Activated CD4-positive, alpha-beta memory T cell treated with anti-CD3 and anti-CD28 coated beads for 36 hours (primary cell): Measurements from ENCODE around the gene ACOT7. TPM values are rescaled to one million over a fixed set of nuclear protein-coding genes. Genes with fewer than 3 reads are reported as not detected.

Experiments
- CTCF ChIA-PET: fragments of 350-600 bp; sonication (Branson Sonifier 250); formaldehyde crosslinking; loops from one replicate; lab custom pipeline; 2021; ENCODE audit warnings: antibody characterized with exemption, inconsistent platforms; lab: Charles Lee
- POLR2A ChIA-PET: fragments of 350-600 bp; sonication (Branson Sonifier 250); formaldehyde crosslinking; loops from one replicate; lab custom pipeline; 2021; ENCODE audit warnings: antibody characterized with exemption; lab: Charles Lee
- DNase-seq: peaks from one replicate; pipeline ENCODE4 v3.0.0-alpha.2; 2020
- H3K27ac Mint-ChIP-seq: one replicate; pipeline ENCODE4 v1.8.0; 2021; ENCODE audit warnings: mixed read lengths
- H3K27me3 Mint-ChIP-seq: one replicate; pipeline ENCODE4 v1.8.0; 2021; ENCODE audit warnings: mixed read lengths
- H3K36me3 Mint-ChIP-seq: one replicate; pipeline ENCODE4 v1.8.0; 2021; ENCODE audit warnings: mixed read lengths
- H3K4me1 Mint-ChIP-seq: one replicate; pipeline ENCODE4 v1.8.0; 2021; ENCODE audit warnings: low read depth, mixed read lengths
- H3K4me3 Mint-ChIP-seq: one replicate; pipeline ENCODE4 v1.8.0; 2021; ENCODE audit warnings: mild to moderate bottlenecking, mixed read lengths
- H3K9me3 Mint-ChIP-seq: one replicate; pipeline ENCODE4 v1.8.0; 2021; ENCODE audit warnings: mixed read lengths
- intact Hi-C: fragments of 100-400 bp; cut with micrococcal nuclease; formaldehyde crosslinking; loops from one replicate; pipeline ENCODE4 v1.15.1; 2023
- total RNA-seq, 2 experiments: library from RNA; stranded (reverse); gene quantifications; one replicate each; pipeline ENCODE4 v1.2.3, GENCODE V29; 2021

The ACOT7 gene
- total RNA-seq, 2 experiments from 2014 or later = 93.8 to 94.6 TPM

DNA sequence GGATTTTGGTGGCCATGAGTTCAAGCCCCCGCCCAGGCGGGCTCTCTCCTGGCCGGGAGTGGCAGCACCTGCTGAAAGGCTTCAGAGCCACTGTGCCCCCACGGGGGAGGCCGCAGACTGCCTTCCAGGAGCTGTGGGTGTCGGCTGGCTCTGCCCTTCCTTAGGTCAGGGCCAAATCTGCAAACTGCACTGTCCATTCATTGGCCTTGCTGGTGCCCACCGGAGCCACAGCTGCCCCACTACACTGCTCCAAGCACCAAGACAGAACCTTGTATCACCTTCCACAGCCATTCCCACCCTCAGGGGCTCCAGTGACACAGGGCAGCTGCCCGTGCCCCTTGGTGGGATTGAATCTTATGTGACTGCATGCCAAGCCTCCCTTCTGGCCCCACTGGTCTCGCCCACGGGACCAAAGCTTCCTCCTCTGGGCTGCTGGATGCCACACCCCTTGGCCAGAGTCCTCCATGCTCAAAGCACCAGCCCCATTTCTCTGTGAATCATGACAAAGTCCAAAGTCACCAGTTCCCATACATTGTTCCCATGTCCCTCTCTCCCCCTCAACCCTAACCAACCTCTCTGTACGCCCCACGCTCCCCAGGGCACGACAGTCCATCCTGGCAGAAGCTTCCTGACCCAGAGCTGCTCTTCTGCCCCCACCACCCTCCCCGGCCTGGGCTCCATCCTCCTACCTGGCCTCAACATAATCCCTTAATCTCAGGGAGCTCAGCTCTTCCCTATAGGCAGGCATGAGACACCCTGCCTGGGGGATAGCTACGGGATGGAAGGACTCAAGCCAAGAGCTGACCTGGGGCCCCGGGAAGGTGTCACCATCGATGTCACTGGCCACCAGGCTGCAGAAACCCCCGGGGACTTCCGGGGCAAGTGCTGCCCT, 111.8 kb downstream of the ACOT7 start:
- H3K4me3 Mint-ChIP-seq = no peak overlapping the region
- H3K36me3 Mint-ChIP-seq = no peaks in the 10 kb centered on the region
- CTCF ChIA-PET = interaction anchor here (0.6 to 1.8 kb wide), 2 partner anchors 37 to 67 kb away, joined by 3 to 6 read pairs; no protein-coding TSS in a partner anchor
- no peak overlapping the region for H3K27ac Mint-ChIP-seq
- H3K27me3 Mint-ChIP-seq = no peaks in the 10 kb centered on the region
- no peaks in the 10 kb centered on the region for H3K9me3 Mint-ChIP-seq
- DNase-seq = no peak
- H3K4me1 Mint-ChIP-seq = no peaks in the 10 kb centered on the region
- POLR2A ChIA-PET = no interaction called here
- intact Hi-C loops = no loop called here

DNA sequence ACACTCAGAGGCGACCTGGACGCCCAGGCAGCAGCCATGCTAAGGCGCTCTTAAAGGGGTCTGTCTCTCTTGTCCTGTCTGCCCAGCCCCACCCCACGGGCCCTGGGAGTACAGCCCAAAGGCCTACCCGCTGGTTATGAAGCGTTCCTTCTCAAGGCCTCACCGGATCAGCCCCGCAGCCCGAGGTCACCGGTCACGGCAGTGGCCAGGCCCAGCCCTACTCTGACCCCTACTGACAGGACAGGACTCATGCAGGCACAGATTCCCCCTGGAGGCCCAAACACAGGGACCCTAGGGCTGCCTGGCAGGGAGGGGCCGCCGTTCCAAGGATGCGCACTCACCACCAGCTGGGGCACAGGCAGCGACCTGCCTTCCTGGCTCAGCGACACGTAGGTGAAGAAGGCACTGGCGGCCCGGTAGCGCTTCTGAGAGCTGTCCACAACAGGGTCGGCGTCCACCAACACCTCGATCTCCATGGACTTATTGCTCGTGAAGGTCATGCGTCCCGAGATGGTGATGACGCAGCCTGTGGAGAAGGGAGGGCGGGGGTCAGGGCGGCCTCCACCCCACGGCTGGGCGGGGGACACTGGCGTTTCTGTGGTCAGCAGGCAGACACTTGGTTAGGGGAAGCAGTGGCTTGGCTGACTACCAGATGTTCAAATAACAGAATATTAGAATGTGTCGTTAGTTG, 112.7 kb downstream of the ACOT7 start:
- CTCF ChIA-PET = interaction anchor here (1.8 kb wide), 1 partner anchor 36 kb away, joined by 6 read pairs; no protein-coding TSS in a partner anchor
- no peak for DNase-seq
- intact Hi-C loops = no loop called here
- Mint-ChIP-seq H3K36me3 (no peaks in the 10 kb centered on the region), H3K27ac (no peak overlapping the region), H3K4me3 (no peak overlapping the region), H3K27me3 (no peaks in the 10 kb centered on the region), H3K9me3 (no peaks in the 10 kb centered on the region), H3K4me1 (no peaks in the 10 kb centered on the region)
- POLR2A ChIA-PET = no interaction called here

DNA sequence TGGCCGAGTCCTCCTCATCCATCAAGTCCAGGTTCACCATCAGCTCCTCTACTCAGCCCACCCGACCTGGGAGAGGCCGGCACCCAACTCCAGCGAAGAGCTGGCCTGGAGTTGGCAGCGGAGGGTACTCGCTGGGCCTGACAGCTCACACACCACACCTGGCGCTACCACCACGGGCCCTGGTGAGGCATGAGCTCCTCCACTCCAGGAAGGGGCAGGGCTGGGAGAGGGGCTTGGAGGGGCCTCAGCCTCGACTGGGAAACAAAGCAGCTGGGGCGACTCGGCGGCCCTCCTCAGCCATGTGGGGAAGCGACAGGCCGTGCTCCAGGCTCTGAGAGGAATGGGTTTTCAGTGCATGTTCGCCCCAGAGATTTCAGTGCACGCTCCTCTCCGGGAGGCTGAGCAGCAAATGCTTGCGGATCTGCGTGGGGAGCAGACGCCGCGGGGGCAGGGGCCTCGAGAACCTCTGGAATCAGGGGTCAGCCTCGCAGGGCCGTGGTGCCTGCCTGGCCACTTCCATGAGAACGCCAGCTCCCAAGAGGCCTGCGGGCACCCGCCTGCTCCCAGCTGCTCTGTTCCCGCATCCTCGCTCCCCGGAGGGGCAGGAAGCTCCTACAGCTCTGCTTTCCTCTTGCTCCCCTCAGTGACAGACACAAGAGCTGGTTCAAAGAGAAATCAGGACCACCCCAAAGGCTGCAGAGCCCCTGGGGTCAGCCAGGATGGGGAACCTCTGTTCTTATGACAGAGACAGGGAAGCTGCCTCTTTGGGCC, 113.8 kb downstream of the ACOT7 start:
- DNase-seq = no peak
- no peak overlapping the region for H3K4me3 Mint-ChIP-seq
- no peak overlapping the region for H3K27ac Mint-ChIP-seq
- ChIA-PET CTCF (interaction anchor here (1.8 kb wide), 1 partner anchor 35 kb away, joined by 6 read pairs; no protein-coding TSS in a partner anchor), POLR2A (no interaction called here)
- no peaks in the 10 kb centered on the region for H3K27me3 Mint-ChIP-seq
- intact Hi-C loops = no loop called here
- no peaks in the 10 kb centered on the region for H3K36me3 Mint-ChIP-seq
- no peaks in the 10 kb centered on the region for H3K4me1 Mint-ChIP-seq
- no peaks in the 10 kb centered on the region for H3K9me3 Mint-ChIP-seq

DNA sequence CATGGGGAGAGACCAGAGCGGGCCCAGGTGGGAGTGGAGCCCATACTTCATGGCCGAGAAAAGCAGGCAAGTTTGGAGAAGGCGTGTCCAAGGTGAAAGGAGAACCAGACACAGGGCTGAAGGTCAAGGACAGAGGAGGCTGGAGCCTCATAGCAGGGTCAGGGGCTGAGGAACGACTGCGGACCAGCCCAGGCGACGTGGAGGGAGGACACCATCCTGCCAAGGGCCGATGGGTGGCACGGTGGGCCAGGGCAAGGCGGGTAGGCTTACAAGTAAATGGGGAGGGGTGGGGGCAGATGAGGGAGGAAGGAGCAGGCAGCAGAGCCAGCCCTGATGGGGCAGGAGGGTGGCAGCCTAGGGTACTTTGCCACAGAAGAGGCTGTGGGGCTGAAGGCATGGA, 114.5 kb downstream of the ACOT7 start:
- H3K36me3 Mint-ChIP-seq = no peaks in the 10 kb centered on the region
- ChIA-PET CTCF (no interaction called here), POLR2A (no interaction called here)
- intact Hi-C loops = no loop called here
- H3K4me3 Mint-ChIP-seq = no peak overlapping the region
- H3K4me1 Mint-ChIP-seq = no peaks in the 10 kb centered on the region
- H3K27me3 Mint-ChIP-seq = no peaks in the 10 kb centered on the region
- H3K9me3 Mint-ChIP-seq = no peaks in the 10 kb centered on the region
- DNase-seq = no peak
- H3K27ac Mint-ChIP-seq = no peak overlapping the region

DNA sequence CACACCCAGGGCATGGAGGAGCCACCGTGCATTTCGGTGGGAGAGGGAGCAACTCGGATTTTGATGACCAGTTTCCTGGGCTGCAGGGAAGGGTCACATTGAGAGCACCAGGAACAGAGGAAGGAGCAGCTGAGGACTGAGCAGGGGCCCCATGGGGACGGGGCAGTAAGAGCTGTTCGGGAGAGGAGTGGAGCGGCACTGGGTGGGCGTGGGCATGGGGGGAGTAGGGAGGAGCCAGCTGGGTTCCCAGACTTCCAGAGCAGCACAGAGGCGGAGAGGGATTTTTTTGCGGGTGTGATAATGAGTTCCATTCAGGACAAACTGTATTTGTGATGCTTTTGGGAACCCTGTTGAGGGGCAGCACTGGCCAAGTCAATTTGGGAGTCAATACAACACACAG, 115.3 kb downstream of the ACOT7 start:
- CTCF ChIA-PET = no interaction called here
- no peaks in the 10 kb centered on the region for H3K9me3 Mint-ChIP-seq
- intact Hi-C loops = no loop called here

DNA sequence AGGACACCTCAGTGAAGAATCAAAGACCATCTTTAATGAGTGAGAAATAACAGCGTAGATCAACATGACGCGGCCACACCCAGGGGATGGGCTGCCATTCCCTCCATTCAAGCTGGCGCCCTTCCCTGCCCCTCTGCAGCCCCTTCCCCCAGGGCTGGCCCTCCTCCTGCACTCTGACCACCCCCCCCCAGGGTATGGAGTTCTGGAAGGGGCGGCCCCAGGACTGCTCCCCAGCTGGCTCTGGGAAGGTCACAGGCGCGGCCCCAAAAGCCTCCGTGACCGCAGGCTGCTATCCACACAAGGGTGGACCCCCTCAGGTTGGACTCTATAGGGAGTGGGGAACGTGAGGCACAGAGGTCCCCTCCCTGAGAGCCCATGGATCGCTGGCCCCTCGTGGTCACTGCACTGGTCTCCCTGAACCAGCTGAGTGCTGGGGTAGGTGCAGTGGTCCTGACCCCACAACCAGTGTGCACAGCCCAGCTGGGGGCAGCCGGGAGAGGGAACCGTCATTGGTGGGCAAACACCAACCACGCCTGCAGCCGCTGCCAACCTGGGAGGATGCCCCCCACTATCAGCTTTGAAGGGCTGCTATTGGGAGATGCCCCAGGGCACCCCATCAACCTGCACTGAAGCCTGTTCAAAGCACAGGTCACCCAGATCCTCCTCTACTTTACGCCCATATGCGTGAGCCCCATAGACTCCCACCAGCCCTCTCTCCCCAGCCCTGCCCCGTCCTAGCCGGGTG, 116.6 kb downstream of the ACOT7 start:
- Mint-ChIP-seq H3K9me3 (no peaks in the 10 kb centered on the region), H3K27ac (no peak overlapping the region), H3K4me3 (no peak overlapping the region), H3K36me3 (no peaks in the 10 kb centered on the region), H3K4me1 (no peaks in the 10 kb centered on the region), H3K27me3 (no peaks in the 10 kb centered on the region)
- ChIA-PET POLR2A (no interaction called here), CTCF (no interaction called here)
- no peak for DNase-seq
- intact Hi-C loops = no loop called here

More for the DNA sequence above, 115.3 kb downstream of the ACOT7 start:
- Mint-ChIP-seq H3K27me3 (no peaks in the 10 kb centered on the region), H3K36me3 (no peaks in the 10 kb centered on the region), H3K4me1 (no peaks in the 10 kb centered on the region), H3K27ac (no peak overlapping the region), H3K4me3 (no peak overlapping the region)
- POLR2A ChIA-PET = no interaction called here
- DNase-seq = no peak

DNA sequence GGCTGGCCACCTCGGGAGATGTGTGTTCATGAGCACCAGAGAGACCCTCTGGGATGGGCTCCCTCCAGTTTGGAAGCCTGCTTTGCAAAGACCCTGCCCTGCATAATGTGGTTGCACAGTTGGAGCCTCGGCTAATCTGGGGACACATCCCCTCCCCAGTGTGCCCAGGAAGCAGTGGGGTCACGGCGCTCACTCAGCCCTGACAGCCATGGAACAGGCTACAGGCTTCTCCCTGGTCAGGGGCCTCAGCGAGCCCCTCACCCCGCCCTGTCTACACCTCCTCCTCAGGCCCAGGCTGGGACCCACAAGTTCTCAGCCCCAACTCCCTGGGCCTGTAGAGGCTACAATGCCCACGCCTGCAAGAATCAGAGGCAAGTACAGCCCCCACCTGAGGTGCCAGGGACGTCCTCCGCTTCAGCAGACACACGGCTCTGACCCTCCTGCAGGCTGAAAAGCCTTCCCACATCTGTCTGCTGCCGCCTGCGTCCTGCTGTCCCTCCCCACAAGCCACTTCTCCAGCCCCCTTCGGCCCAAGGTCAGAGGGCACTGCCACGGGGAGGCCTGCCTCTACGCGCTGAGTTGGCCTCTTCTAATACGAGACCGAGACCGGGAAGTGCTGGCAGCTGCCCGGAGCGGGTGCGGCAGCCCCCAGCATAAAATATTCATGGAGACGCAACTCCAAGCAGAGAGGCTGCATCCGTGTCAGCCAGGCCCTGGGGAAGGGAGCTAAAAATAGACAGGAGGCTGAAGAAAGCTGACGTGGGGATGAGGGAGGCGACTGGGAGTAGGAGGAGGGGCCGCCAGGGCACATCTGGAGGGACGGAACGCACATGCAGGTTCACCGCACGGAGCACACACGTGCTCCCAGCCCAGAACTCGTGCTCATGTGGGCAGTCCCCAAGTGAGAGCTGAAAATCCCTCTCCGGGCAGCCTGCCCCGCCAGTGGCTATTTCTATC, 117.5 kb downstream of the ACOT7 start:
- ChIA-PET POLR2A (no interaction called here), CTCF (no interaction called here)
- Mint-ChIP-seq H3K4me3 (no peak overlapping the region), H3K36me3 (no peaks in the 10 kb centered on the region), H3K27ac (no peak overlapping the region), H3K4me1 (no peaks in the 10 kb centered on the region), H3K9me3 (no peaks in the 10 kb centered on the region), H3K27me3 (no peaks in the 10 kb centered on the region)
- no peak for DNase-seq
- intact Hi-C loops = no loop called here

DNA sequence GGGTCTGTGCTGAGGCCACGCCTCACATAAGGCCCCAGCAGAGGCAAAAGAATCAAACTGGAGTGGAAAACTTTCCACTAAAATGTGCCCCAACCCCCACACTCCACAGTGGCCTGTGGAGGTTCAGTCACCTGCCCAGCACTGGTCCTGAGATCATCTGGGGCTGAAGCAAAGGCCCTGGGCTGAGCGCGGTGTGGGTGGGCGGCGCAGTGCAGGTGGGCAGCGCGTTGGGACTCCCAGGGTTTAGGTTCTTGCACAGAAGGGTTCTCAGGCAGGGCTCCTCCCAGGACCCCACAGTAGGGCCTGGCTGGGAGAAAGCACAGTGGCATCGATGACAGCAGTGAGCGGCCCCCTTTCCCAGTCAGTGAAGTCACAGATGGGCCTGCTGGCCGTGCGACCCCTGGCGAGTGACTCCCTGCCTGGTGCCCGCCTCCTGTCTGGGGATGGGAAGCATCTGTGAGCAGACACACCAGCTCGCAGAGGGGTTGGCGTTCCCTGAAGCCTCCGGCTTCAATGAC, 118.9 kb downstream of the ACOT7 start:
- no peaks in the 10 kb centered on the region for H3K9me3 Mint-ChIP-seq
- ChIA-PET POLR2A (no interaction called here), CTCF (no interaction called here)
- no peaks in the 10 kb centered on the region for H3K4me1 Mint-ChIP-seq
- no peak for DNase-seq
- no peak overlapping the region for H3K4me3 Mint-ChIP-seq
- H3K36me3 Mint-ChIP-seq = no peaks in the 10 kb centered on the region
- no peaks in the 10 kb centered on the region for H3K27me3 Mint-ChIP-seq
- H3K27ac Mint-ChIP-seq = no peak overlapping the region
- intact Hi-C loops = no loop called here

DNA sequence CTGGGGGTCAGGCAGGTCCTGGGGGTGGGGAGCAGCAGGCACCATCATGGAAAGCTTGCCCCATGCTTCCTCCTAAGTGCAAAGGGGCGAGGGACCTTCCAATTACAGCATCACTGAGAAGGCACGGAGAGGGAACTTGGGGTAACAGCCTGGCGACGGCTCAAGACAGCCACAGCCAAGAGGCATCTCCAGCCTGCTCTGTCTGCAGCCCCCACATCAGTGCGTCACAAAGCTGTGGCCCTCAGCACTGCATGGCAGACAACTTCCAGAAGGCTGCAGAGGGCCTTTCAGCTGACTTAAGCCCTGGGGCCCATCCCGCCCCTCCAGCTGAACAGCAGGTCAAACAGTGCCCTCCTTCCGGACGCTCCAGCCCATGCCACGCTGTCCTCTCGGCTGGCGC, 119.5 kb downstream of the ACOT7 start:
- no peaks in the 10 kb centered on the region for H3K27me3 Mint-ChIP-seq
- H3K4me3 Mint-ChIP-seq = no peak overlapping the region
- DNase-seq = no peak
- no peak overlapping the region for H3K27ac Mint-ChIP-seq
- H3K9me3 Mint-ChIP-seq = no peaks in the 10 kb centered on the region
- intact Hi-C loops = no loop called here
- CTCF ChIA-PET = no interaction called here
- POLR2A ChIA-PET = no interaction called here
- no peaks in the 10 kb centered on the region for H3K4me1 Mint-ChIP-seq
- no peaks in the 10 kb centered on the region for H3K36me3 Mint-ChIP-seq

DNA sequence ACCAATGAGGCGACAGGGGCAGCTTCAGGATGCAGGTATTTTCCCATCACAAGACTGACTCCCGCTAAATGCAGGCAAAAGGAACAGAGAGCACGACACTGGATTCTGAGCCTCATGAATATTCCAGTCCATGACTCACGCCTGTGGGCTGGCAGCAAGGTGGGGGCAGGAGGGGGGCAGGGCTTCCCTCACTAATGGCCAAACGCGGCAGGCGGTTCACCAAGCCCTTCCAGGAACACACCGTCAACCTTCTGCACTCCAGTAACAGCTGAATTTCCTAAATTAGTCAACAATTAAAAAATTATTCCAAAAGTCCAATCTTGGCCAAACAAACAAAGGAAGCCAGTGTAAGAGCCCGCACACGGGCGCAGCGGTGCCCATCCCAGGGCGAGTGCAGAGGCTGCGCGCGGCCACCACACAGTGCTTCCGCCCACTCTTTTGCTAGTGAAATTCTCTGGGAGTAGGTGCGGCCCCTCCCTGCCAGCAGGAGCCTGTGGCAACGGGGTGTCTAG, 120.1 kb downstream of the ACOT7 start:
- Mint-ChIP-seq H3K4me3 (no peak overlapping the region), H3K4me1 (no peaks in the 10 kb centered on the region)
- POLR2A ChIA-PET = no interaction called here

More for the DNA sequence above, 120.1 kb downstream of the ACOT7 start:
- intact Hi-C loops = no loop called here
- Mint-ChIP-seq H3K36me3 (no peaks in the 10 kb centered on the region), H3K27ac (no peak overlapping the region), H3K27me3 (no peaks in the 10 kb centered on the region), H3K9me3 (no peaks in the 10 kb centered on the region)
- CTCF ChIA-PET = no interaction called here
- no peak for DNase-seq
